Tongue (tissue), 2 donors: ENCODE results near the gene BARHL2. TPM values are rescaled to one million over a fixed set of nuclear protein-coding genes. Genes with fewer than 3 reads are reported as not detected.

Source experiments
- DNase-seq: peaks from one replicate; pipeline ENCODE4 v3.0.0-alpha.2; 2015
- total RNA-seq: library from RNA; depleted of rRNA; stranded (reverse); fragments of >200 nt; gene quantifications from one replicate; pipeline ENCODE4 v1.2.3, GENCODE V29; 2014

Gene BARHL2
- total RNA-seq: not detected

DNA sequence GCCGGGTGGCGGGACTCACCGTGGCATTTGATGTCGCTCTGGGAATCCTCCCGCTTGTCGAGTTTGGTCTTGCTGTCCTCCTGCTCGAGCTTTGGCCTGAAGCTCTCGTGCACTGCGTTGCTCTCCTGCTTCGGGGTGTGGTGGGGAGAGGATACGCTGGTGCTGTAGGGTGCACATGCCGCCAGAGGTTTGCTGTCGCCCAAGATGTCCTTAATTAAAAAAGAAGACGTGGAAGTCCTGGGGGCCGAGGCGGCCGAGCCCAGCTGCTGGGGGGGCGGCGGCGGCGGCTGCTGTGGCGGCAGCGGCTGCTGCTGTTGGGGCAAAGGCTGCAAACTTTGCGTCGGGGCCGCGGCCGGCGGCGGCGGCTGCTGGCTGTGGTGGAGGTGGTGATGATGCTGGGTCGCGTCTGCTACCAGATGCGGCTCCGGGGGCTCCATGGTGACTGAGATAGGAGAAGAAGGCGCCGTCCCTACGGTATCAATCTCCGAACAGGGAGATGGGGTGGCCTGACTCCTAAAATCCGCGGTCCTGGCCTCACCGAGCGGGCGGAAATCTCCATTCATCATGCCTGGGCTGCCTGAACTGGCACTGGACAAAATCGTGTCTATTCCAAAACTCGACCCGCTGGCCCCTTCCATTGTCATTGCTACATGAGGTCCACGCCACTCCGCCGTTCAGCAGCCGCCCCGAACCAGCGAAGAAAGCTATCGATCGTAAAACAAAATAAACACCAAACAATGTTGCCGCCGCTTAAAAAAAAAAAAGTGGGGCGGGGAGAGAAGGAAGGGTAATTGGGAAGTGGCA, at the start of gene BARHL2:
TSS of gene BARHL2 (minus strand) at position 751 of the 804 bp plus-strand sequence. CDS start at position 644, 107 bp downstream.
- no peak for DNase-seq

DNA sequence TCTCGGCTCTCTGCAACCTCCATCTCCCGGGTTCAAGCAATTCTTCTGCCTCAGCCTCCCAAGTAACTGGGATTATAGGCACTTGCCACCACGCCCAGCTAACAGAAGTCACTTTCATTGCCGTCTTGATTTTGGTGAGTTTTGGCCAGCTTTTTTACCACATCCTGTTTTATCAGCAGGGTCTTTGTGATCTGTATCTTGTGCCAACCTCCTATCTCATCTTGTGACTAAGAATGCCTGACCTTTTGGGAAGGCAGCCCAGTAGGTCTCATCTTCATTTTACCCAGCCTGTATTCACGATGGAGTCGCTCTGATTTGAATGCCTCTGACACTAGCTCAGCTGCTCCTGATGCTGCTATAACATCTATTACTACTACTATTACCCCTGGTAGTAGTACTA, 46.8 kb upstream of the BARHL2 start:
- no peak for DNase-seq

DNA sequence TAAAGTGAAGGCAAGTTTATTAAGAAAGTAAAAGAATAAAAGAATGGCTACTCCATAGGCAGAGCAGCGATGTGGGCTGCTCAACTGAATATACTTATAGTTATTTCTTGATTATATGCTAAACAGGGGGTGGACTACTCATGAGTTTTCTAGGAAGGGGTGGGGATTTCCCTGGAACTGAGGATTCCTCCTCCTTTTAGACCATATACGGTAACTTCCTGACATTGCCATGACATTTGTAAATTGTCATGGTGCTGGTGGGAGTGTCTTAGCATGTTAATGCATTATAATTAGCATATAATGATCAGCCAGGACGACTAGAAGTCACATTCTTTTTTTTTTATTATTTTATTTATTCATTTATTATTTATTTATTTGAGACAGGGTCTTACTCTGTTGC, 46.4 kb upstream of the BARHL2 start:
- DNase-seq: no peak

DNA sequence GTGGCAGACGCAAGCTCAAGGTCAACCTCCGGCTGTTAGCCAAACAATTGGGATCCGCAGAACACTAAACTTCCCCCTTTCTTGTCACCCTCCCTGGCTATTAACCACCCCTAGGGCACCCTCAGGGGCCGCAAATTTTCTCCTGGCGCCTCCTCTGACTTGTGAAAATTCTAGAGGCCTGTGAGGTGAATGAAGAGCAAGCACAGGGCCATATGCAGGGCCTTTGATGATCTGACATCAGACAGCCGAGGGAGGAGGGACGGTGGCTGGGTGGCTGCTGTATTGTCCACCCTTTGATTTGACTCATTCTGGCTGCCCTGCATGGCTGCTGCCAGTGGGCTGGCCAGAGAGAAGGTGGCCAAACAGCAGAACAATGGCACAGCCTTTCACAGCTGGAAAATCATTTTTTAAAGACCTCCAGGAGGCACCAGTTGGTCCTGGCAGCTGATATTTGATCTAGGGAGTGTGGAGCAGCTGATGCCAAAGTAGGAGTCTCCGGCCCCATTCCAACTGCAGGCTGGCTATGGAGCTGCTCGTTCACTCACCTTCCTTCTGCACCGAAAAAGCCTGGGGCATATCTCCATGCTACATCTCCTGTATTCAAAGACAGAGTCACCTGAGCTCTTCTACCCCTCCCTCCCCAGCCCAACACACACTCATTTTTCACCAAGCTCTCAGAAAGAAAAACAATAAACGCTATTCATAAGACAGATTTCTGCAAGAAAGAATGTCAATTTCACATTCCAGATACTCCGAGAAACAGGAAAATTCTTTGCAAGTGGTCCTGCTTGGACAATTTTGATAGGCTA, 44.9 kb upstream of the BARHL2 start:
- DNase-seq: peak; percentile 77

DNA sequence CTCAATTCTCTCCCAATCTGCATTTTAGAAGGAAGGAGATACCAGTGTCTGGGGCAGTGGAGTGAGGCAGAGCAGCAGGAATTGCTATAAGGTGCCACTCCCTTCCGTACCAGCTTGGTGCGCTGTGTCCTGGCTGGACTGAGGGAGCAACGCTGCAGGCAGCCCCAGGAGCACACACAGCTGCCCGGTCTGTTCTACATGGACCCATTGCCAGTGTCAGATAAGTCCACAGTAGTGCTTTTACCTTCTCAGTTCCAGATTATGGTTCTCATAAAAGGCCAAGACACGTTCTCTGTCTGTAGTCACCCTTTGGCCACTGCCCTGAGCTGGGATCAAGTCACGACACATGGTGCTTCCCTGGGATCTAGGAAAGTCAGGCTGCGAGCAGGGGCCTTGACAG, 44.1 kb upstream of the BARHL2 start:
- no peak for DNase-seq

DNA sequence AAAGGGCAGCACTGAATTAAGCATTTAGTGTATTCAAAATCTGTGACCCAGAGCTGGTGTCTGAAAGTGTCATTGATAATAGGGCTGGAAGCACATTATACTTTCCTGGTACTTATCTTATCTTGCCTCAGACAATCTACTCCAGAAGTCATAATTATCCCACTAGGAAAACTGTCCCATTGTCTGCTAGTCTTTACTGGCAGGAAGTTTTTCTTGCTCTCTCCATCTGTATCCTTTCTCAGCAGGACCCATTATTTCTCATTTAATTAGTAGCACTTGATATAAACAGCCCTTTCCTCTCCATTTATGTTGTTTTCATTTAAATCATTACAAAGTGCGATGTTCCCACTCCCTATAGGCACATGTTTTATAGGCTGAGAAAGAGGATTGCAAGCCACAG, 36.5 kb upstream of the BARHL2 start:
- no peak for DNase-seq

DNA sequence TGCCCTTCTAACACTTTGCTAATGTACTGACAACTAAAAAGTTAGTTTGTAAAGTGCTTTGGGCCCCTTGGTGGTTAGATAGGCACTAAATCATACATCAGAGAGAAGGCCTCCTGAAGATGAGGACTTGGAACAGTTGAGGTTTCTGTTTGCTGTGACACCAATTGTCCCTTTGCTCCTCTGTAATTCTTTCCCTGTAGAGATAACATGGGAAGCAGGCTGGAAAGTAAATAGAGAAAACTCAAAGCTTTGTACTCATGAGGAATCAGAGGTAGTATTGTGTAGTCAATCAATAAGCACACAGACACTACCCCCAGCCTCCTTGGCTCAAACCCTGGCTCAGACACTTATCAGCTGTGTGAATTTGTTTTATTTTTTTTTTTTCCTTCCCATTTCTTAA, 31.6 kb upstream of the BARHL2 start:
- DNase-seq: no peak

DNA sequence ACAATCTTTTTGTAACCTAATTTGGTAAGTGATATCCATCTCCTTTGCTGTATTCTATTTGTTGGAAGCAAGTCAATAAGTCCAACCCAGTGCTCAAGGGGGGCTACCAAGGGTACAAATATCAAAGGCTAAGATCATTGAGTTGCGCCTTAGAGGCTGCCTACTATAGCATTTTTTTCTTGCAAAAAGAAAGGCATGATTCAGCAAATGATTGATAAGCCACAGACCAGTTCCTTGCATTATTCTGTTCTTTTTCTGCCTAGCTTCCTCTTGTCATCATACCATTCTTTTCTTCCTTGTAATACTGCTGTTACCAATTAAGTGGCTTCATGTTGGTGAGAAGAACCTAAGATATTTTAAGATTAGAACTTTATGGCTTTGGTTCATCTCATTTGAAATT, 29.8 kb upstream of the BARHL2 start:
- DNase-seq: no peak

DNA sequence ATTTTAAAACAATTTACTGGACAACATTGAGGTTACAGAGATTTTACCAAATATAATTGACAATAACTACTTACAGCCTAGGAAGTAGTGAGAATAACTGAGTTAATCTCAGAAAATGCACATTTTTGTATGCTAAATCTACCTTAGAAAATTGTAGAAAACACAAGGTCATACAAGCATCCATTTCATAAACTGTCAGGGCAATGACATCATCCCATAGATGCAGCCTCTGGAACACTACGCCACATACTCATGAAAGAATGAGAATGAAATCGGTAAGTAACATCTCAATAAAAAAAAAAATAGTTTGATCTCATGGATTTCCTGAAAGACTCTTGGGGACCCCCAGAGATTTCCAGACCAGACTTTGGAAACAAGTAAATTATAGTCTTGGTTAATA, 28.9 kb upstream of the BARHL2 start:
- no peak for DNase-seq

DNA sequence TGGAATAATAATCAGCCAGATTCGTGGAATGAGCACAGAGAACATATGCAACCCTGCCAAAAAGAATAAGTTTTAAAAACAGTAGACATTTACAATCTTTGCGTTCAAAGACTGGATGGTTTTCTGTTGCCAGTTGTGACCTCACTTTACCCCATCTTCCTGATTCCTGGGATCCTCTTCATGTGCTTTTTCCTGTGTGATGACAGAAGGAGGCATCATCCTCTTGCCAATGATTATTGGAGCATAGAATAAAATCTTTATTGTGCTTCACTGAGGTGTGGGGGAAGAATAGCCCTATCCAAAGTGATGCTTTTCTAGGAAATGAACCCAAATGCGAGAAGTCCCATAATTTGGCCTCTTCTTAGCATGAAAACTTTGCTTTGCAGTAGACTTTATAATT, 15.0 kb upstream of the BARHL2 start:
- no peak for DNase-seq

DNA sequence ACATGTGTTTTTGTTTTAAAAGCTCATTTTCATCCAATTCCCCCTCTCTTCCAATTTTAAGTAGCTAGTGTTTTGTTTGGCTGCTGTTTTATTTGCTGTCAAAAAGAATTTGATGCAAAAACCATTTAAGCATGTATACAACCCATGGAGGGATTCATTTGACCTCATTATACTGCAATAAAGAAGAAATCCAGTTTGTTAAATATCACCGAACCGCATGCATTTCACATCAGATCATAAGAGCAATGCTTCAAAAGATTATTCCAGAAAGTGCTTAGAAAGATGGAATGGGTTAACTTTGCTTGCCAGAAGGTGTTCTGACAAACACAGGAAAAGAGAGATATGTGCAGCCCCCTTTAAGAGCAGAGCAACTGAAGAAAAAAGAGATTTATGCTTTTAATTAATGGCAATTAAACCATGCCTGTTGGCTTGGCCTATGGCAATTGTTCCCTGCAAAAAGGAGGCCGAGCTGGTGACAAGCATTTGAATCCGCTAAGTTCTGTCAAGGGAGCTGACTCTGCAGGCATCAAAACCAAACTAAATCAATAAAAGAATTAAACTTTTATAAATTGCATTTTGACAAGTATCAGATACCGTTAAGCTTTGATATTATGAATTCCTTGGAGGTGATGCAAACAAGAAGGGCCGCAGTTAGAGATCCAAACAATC, 14.4 kb upstream of the BARHL2 start:
- DNase-seq: no peak

DNA sequence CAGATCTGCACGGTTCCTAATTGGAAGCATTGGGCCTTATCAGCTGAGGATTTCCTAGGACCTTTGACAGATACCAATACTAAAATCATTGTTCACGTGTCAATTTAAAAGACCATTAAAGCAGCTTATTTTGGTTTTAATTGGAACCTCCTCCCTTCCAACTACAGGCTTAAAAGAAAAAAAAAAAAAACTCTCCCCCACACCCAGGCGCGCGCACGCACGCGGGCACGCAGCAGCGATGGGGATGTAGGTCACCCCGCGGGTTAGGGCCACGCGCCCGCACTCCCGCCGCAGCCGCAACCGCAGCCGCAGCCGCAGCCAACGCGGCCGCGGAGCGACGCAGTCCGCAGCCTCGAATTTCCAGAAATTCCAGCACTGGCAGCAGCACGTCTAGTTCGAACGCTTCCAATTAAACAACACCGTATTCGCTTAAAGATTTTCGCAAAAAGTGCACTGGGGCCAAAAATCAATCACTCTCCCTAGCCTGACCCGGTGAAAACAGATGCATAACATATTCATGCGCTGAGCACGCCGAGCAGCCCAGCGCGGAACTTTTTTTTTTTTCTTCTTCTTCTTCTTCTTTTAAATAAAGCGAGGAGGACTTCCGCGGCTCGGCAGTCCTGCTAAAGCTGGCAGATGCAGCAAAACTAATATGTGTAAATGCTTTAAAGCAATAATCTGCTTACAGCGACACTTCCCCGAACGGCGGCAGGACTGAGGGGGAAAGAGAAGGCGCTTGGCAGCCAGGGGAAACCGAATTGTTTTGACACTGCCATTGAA, 13.3 kb upstream of the BARHL2 start:
- no peak for DNase-seq

DNA sequence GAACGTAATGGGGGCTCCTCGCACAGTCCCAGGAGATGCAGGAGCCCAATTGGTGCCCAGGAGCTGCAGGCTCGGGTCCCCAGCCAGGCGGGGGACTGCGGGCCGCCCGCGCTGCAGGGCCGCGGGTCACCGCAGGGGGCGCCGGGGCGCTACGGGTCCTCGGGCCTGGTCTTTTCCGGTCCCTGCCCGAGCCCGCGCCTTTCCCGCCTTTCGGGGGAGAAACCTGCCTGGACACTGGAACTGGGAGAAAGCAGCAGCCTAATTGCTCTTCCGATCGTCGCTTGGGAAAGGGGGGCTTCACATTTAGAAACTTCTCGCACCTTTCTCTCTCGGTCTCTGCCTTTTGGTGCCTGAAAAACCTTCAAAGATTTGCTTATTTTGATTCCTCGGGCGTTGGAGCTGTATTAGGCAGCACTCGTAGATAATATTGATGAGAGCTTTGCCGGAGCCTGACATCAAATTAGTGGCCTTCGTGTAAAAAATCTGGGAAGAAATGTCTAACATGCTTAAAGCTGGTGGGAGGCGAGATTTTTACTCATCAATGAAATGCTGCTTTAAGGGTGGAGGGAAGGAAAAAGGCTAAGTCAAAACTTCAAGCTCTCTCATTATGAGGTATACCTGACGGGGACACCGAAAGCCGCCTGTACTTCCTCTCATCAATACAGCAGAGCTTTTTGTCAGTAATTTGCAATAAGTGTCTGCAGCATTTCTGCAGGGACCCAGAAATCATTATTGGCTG, 12.6 kb upstream of the BARHL2 start:
- DNase-seq: no peak

DNA sequence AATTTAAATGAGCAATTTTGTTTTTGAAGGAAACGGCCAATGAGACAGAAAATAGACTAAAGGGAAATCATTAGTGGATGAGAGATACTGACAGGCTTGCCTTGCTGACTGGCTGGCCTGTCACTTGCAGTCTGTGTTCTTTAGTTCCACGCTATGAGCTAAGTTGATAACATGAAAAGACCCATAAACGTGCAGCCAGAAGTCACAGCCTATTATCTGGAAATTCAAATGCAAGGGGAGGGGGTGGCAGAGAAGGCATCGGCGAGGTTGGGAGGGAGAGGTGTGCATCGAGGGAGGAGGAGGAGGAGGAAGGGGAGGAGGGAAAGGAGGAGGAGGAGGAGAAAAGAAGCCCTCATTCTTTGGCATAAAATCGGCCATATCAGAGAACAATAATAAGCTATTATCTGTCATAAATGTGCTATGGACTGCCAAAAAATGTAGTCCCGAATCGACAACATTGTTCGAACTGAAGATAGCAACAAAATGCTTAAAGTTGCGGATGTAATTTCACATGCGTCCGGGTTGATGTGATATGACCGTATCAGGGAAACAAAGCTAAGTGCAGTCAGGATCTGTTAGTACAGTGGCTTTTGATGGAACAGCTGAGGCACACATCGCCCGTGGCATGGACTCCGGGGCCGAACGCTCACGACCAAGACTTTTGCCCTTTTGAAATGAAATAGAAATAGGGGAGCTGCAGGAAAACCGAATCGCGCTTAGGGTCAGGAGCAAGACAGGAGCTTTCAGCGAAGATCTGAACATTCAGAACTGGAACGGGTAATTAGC, 11.6 kb upstream of the BARHL2 start:
- no peak for DNase-seq

DNA sequence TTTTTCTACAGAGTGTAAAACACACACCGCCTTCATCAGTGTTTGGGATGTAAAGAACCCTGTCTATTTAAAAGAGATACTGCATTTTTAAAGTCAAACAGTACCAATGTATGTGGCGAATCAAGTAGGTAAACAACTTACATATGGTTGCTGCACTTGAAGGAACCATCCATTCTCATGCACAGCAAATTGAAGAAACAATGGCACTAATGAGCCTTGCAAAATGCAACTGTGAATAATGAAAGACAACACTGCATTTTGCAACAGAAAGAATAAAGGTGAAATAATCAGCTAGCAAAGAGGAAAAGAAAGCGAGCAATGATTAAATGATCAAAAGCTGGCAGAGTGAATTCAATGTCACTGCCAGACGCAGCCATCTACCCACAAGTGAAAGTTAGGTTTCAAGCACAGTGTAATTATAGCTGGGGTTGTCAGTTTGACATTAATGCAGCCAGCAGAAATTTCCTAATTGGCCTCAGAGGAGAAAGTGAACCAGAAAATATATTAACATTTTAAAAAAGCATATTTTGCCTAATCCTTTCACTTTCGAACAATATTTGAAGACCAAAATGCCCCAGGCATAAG, 10.9 kb upstream of the BARHL2 start:
- DNase-seq: no peak

DNA sequence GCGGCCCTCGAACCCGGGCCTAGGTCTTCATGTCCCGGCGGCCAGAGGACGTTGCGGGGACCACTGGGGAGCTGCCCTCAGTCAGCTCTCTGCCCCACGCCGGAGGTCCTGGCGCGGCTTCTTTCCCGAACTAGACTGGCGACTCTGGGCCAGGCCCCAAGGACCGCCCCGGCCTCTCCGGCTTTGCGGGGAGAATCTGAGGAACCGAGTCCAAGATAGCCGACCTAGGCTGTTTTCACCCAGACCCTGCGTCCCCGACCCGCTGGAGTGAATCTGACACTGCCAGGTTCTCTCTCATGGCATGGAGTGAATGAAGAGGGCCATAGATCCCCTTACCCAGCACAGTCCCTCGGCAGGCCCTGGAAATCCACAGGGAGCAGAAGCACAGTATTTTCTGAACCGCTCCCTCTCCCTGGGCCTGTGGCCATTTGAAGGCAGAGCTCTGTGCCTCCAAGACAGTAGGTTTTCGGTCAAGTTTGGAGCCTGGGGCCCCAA, 9.9 kb upstream of the BARHL2 start:
- DNase-seq: no peak

DNA sequence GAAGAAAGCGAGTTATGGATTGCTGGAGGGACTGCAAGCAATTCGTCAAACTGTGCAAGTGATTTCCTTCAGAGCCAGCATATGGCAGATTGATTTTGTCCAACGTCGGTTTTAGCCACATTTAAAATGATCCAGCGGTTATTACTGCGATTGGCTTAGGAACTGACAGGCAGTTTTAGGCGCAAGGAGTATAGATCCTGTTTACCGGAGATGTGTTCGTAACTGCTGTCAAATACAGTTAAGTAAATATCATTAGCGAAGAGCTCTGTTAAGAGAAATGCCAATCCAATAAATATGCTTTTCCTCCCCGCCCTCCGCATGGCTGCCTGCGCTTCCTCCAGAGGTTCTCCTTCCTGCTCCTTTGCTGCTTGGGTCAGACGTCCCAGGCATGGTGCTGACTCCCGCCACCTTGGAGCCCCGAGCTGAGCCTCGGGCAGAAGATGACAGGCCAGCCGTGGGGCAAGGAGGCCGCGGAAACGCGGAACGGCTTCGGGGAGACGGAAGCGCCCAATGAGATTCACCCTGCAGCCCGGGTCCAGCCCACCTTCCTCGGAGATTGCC, 9.4 kb upstream of the BARHL2 start:
- no peak for DNase-seq

DNA sequence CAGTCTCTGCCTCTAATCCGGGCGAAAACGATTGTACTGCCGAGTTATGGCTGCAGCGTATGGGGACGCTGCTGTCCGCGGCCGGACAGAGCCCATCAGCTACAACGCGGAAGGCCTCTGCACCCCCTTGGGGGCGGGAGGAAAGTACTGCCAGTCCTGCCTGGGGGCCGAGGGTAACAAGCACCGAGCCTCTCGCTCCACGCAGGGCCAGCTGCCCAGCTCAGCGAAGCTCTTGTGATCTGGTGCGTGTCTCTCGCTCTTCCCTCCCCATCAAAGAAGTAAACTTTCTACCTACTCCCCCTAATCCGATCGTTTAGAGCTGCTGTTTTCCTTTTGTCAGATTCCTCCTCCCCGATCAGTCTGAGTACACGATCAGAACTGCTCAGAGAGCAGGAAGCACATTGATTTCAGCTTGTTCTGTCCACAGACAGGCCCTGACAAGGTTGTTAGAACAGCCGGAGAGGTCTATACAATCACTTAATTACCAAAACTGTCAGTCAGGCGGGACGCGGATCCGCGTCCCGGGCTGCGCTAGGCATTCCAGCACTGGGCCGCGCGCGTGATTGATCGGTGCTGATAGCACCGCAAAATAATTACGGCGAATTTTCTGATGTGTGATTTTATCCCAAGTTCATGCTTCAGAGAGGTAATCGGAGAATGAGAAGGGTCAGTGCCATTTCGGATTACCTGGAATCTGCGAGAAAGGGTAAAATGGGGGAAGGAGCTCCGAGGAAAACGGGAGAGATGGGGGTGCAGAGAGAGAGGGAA, 8.7 kb upstream of the BARHL2 start:
- no peak for DNase-seq
